ENCODE results near the gene SCN8A.
"Not testable (repeated sequence)": the region's sequence is repeated elsewhere in the genome, so short reads cannot be mapped to it uniquely, and the experiment has no call there.

- TF ChIP-seq CTCF, POLR2A (IDR thresholded peaks at IDR 0.05): not testable (repeated sequence)
Measured at GRCh38 chr12:51605896-51606295, 14.9 kb downstream of the SCN8A start.
